HG03097 (cell line): ENCODE data around the gene LPP.

Experiments used
- ATAC-seq: cut with Tn5 transposase; IDR thresholded peaks from one replicate; pipeline ENCODE4 v1.9.1; 2021; ENCODE audit not compliant: unreplicated experiment, low FRiP score

LPP gene

GRCh38 chr3:188267790-188268335, 113.9 kb downstream of the LPP start:
- ATAC-seq: no peak

- ATAC-seq: no peak
Measured at GRCh38 chr3:188268336-188268735, 114.4 kb downstream of the LPP start.

DNA sequence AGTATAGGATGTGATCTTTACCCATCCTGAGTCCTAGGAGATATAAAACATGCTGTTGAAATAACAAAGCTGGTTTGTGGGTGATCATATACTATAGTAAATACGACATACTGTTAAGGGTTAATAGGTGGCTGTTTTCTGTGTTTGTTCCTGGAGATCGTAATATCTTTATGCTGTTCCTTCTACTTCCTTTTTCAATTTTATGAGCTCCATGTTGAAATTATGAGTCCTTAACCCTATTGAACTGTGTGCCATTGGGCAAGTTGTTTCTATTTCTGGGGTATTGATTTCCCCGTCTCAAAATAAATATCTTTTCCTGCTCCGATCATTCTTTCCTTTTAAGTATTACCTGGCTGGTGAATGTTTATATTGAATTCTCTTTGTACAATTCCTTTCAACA, 115.1 kb downstream of the LPP start:
- no peak for ATAC-seq

GRCh38 chr3:188270423-188270972, 116.5 kb downstream of the LPP start:
- no peak for ATAC-seq

- ATAC-seq: no peak
Measured at GRCh38 chr3:188271226-188271914, 117.4 kb downstream of the LPP start.

- no peak for ATAC-seq
Measured at GRCh38 chr3:188272481-188273372, 118.8 kb downstream of the LPP start.

GRCh38 chr3:188274249-188274915, 120.4 kb downstream of the LPP start:
- no peak for ATAC-seq

DNA sequence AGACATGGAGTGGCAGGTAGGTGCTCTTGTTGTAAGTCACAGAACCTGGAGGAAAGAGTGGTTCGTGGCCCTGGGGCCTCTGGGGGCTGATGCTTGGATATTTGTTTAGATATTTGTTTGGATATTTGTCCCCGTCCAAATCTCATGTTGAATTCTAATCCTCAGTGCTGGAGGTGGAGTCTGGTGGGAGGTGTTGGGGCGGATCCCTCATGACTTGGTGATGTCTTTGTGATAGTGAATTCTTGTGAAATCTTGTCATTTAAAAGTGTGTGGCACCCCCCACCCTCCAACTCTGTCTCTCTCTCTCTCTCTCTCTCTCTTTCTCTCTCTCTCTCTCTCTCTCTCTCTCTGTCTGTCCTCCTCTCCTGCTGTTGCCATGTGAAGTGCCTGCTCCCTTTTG, 122.4 kb downstream of the LPP start:
- no peak for ATAC-seq

DNA sequence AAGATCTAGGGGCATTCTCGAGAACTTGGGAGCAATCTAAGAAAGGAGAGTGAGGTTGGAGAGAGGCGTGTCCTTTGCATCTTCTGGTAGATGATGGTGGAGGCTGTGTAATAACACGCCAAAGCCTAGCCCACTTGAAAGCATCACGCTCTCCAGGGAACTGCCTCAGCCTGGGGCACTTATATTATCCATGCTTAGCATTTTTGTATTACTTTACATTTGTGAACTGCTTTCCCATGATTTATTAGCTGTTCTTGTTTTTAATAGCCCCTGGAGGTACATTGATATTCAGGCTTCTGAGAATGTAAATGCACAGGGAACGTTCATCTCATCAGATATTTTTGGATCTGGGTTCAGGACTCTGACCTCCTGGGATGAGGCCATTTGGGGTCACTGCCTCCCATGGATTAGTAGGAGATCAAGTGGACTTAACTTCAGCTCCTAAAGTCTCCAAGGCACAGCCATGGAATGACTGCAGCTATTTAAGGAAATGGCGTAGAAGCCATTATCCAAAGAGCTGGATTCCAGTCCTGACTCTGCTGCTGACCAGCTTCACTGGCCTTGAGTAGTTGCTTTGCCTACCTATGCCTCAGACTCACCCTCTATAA, 124.9 kb downstream of the LPP start:
- no peak for ATAC-seq

GRCh38 chr3:188279502-188280335, 125.8 kb downstream of the LPP start:
- ATAC-seq: no peak

GRCh38 chr3:188280627-188281026, 126.7 kb downstream of the LPP start:
- ATAC-seq: no peak

- no peak for ATAC-seq
Measured at GRCh38 chr3:188282871-188283270, 128.9 kb downstream of the LPP start.

- ATAC-seq: no peak
Measured at GRCh38 chr3:188283347-188283746, 129.4 kb downstream of the LPP start.

- no peak for ATAC-seq
Measured at GRCh38 chr3:188284455-188285212, 130.7 kb downstream of the LPP start.

DNA sequence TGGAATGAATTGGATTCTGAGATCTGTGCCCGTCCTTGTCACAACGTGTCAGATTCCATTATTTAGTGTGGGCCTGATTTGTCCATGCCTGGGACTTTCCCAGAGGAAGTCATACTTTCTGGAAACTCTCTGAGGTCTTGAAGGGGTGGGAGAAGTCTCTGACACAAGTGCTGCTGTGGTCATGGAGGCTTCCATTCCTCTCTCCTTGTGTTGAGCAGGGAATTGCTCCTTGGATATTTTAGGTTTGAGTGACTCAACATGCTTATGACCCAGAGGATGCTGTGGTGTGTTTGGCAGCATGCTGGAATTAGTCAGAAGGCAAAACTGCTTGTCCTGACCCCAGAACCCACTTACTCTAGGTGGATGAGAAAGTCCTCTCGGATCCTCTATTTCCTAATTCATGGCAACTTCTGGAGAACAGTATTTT, 132.1 kb downstream of the LPP start:
- no peak for ATAC-seq

DNA sequence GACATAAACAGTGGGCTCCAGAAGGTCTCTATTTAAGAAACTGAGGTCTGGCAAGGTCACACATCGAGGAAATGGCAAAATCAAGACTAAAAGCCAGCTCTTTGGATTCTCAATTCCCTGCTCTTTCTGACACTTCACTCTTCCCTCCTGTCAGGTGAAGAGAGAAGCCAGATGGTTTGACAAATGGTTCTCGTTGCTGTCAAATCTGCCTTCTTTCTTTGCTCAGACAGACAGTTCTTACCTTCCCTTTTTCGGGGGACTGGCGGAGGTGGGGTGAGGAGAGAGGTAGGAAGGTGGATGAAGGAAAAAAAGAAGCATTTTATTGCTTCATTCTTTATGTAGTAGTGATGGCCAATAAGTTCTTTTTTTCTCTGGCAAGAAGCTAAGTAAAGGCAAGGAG, 133.4 kb downstream of the LPP start:
- no peak for ATAC-seq

DNA sequence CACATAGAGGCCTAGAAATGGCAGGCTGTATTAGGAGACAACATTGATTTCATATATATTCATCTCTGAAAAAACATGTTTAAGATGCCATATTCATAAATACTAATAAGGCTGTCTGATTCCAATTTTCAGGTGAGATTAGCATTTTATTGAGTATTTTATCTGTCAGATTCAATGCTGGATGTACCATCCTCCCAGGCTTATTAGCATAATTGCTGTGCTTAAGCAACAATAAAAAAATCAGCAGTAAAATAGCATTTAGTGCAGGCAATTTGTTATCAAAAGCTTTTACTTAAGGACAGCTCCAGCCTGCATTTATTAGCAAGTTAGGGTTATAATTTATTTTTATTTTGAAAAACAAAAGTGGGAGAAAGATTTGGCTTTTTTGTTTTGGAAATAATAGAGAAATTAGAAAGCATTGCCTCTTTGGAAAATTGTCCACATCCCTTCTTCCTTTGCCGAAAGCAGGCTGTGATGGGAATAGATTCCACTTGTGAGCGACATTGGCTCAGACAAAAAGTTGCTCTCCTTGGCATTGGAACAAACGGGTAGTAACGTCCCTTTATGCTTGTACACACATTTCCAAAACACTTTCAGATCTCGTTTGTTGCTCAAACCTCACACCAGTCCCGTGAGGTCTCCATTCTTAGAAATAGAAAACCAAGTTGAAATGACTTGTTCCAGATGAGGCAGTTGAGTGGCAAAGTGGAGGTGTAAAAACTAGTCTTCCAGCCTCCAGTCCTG, 134.0 kb downstream of the LPP start:
- no peak for ATAC-seq

GRCh38 chr3:188292251-188292650, 138.3 kb downstream of the LPP start:
- no peak for ATAC-seq
